WTC11 (cell line): Measurements from ENCODE around the gene GDI1.

Source experiments
- NFE2L1 ChIP-seq: sonication (generic); formaldehyde crosslinking; IDR thresholded peaks from 2 replicates; pipeline ENCODE4 v1.8.1; 2023; ENCODE audit warnings: missing genetic modification reagents
- TF ChIP-seq, protein P1 (sequence below): fragments of 200-600 bp; IDR thresholded peaks from 2 replicates; pipeline ENCODE4 v1.8.0; 2022; ENCODE audit warnings: antibody characterized with exemption

DNA sequence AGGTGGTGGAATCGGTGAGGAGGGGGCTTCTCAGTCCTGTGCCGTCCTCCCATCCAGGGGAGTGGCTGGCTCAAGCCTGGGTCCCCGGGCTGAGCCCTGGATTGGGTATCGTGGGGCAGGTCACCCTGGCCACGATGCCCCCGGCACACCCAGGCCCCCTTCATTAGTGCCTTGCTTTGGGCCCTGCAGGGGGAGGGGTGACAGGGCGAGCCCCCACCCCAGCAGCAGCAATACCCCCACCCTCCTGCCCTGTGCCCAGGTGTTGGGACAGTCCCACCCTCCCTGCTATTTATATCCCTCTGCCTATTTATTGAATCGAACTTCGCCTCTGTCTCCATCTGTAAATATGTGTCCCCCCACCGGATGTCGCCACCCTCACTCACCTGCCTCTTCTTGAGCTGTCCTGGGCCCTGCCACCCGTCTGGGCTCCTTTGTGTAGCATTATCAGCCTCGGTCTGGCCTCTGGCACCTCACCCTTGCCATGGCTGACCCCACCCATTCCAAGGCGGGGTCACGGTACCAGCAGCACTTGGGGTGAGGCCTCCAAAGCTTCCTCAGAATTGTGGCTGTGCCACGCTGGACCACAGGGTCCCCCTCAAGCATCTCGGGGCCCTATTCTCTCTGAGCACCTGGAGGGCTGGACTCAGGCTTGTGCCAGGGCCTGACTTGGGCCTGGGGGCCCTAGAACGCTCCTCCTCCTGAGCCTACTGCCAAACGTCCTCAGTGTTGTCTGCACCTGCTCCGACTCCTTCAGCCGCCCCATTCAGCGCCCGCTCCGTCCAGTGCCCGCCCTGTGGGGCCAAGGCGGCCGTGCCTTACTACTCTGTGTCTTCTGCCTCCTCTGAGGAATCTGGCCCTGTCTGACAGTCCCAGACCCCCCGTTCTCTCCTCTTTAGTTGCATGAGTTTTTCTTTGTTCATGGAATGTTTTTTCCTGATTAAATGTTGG lies 36.0 kb downstream of the GDI1 start:
- no peak for TF ChIP-seq NFE2L1 (CRISPR knock-in tag)
- TF ChIP-seq, protein P1, sequence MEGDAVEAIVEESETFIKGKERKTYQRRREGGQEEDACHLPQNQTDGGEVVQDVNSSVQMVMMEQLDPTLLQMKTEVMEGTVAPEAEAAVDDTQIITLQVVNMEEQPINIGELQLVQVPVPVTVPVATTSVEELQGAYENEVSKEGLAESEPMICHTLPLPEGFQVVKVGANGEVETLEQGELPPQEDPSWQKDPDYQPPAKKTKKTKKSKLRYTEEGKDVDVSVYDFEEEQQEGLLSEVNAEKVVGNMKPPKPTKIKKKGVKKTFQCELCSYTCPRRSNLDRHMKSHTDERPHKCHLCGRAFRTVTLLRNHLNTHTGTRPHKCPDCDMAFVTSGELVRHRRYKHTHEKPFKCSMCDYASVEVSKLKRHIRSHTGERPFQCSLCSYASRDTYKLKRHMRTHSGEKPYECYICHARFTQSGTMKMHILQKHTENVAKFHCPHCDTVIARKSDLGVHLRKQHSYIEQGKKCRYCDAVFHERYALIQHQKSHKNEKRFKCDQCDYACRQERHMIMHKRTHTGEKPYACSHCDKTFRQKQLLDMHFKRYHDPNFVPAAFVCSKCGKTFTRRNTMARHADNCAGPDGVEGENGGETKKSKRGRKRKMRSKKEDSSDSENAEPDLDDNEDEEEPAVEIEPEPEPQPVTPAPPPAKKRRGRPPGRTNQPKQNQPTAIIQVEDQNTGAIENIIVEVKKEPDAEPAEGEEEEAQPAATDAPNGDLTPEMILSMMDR: no peak
